ENCODE data around the gene GNG7. TPM values are rescaled to one million over a fixed set of nuclear protein-coding genes. Genes with fewer than 3 reads are reported as not detected.

GNG7 gene
- total RNA-seq, 1 donor from 2014 or later = 0.96 TPM

- intact Hi-C loops (cut with DNase I) = no loop called here
- Histone ChIP-seq H3K27me3 (no peaks in the 10 kb centered on the region), H3K4me3 (no peak overlapping the region), H3K9me3 (peaks cover 0 to 6% of the 10 kb centered on the region in 2 donors), H3K36me3 (no peaks in the 10 kb centered on the region), H3K27ac (no peak overlapping the region), H3K4me1 (peaks cover 5 to 15% of the 10 kb centered on the region in 2 donors)
- TF ChIP-seq CTCF (IDR thresholded peaks at IDR 0.05) = no peak
- no peak for DNase-seq (ENCODE audit: low spot score in 2 of 2)
Measured at GRCh38 chr19:2487090-2487489, 215.4 kb downstream of the GNG7 start.

GRCh38 chr19:2485428-2485827, 217.1 kb downstream of the GNG7 start:
- no peak for TF ChIP-seq CTCF (IDR thresholded peaks at IDR 0.05)
- Histone ChIP-seq H3K27me3 (no peaks in the 10 kb centered on the region), H3K9me3 (peaks cover 0 to 6% of the 10 kb centered on the region in 2 donors), H3K27ac (no peak overlapping the region), H3K4me1 (peaks cover 6 to 15% of the 10 kb centered on the region in 2 donors), H3K4me3 (no peak overlapping the region), H3K36me3 (no peaks in the 10 kb centered on the region)
- intact Hi-C loops (cut with DNase I) = no loop called here
- no peak for DNase-seq (ENCODE audit: low spot score in 2 of 2)

GRCh38 chr19:2484178-2484937, 218.1 kb downstream of the GNG7 start:
- DNase-seq (ENCODE audit: low spot score in 2 of 2) = no peak

GRCh38 chr19:2483484-2484151, 218.9 kb downstream of the GNG7 start:
- intact Hi-C loops (cut with DNase I) = no loop called here
- no peak for DNase-seq (ENCODE audit: low spot score in 2 of 2)
- Histone ChIP-seq H3K4me1 (peaks cover 7 to 16% of the 10 kb centered on the region in 2 donors), H3K4me3 (no peak overlapping the region), H3K27me3 (no peaks in the 10 kb centered on the region), H3K36me3 (no peaks in the 10 kb centered on the region), H3K27ac (no peak overlapping the region), H3K9me3 (peaks cover 0 to 6% of the 10 kb centered on the region in 2 donors)
- TF ChIP-seq CTCF (IDR thresholded peaks at IDR 0.05) = no peak

More at GRCh38 chr19:2484178-2484937, 218.1 kb downstream of the GNG7 start:
- intact Hi-C loops (cut with DNase I) = no loop called here
- no peak overlapping the region for H3K4me3 ChIP-seq
- no peaks in the 10 kb centered on the region for H3K36me3 ChIP-seq
- H3K27ac ChIP-seq = no peak overlapping the region
- H3K9me3 ChIP-seq = peaks cover 0 to 6% of the 10 kb centered on the region in 2 donors
- peaks cover 4 to 14% of the 10 kb centered on the region in 2 donors for H3K4me1 ChIP-seq
- no peak for TF ChIP-seq CTCF (IDR thresholded peaks at IDR 0.05)
- no peaks in the 10 kb centered on the region for H3K27me3 ChIP-seq

- DNase-seq (ENCODE audit: low spot score in 2 of 2) = no peak
- no peak for TF ChIP-seq CTCF (IDR thresholded peaks at IDR 0.05)
- H3K27me3 ChIP-seq = no peaks in the 10 kb centered on the region
- no peak overlapping the region for H3K4me3 ChIP-seq
- intact Hi-C loops (cut with DNase I) = no loop called here
- H3K9me3 ChIP-seq = peaks cover 0 to 6% of the 10 kb centered on the region in 2 donors
- H3K36me3 ChIP-seq = no peaks in the 10 kb centered on the region
- peaks cover 7 to 11% of the 10 kb centered on the region in 2 donors for H3K4me1 ChIP-seq
- no peak overlapping the region for H3K27ac ChIP-seq
Measured at GRCh38 chr19:2483084-2483483, 219.4 kb downstream of the GNG7 start.
